K562 (cell line): ENCODE data around the gene ZFYVE28. TPM values are rescaled to one million over a fixed set of nuclear protein-coding genes. Genes with fewer than 3 reads are reported as not detected.

Experiments
- ATAC-seq: fragments of 200-7000 bp; cut with Tn5 transposase; 3 replicates; pipeline ENCODE4 v1.9.1; 2020; ENCODE audit warnings: moderate library complexity
- BruUV-seq: library from RNA; stranded (reverse); fragments of 400-500 nt; replicated peaks from 2 replicates; lab custom pipeline; 2021; lab: Mats Ljungman, UMichigan
- CTCF ChIA-PET: fragments of 300-600 bp; formaldehyde crosslinking; extraction: SDS; loops from one replicate; lab custom pipeline; 2021; ENCODE audit warnings: low intra/inter-chr PET ratio; lab: Yijun Ruan, JAX
- POLR2A ChIA-PET: fragments of 300-600, 350-650 bp; sonication (Branson Sonifier 250); formaldehyde crosslinking; extraction: SDS; loops from one replicate; lab custom pipeline; 2021; ENCODE audit warnings: antibody characterized with exemption, inconsistent platforms; lab: Yijun Ruan, JAX
- DNase-seq, 4 experiments: peaks; one replicate each; pipeline versions ENCODE4 v3.0.0 to v3.0.0-alpha.2; 2011 to 2018; ENCODE audit warnings: low spot score in 3 of 4, mixed read lengths in 3 of 4; ENCODE audit errors: extremely low read depth in 1 of 4
- FAIRE-seq: peaks from 2 replicates; lab custom pipeline; 2011; peaks lifted over from hg19 to GRCh38; lab: Jason Lieb, UNC
- H2AFZ ChIP-seq: 2 replicates; pipeline ENCODE4 v1.6.0; 2011; ENCODE audit warnings: low read depth, low read length, control low read depth, inconsistent platforms
- H3K27ac ChIP-seq: fragments of 200-600 bp; 3 replicates; pipeline ENCODE4 v1.8.0; 2011; ENCODE audit warnings: low read depth, mild to moderate bottlenecking, control low read depth, inconsistent platforms, low read length, moderate library complexity, mixed read lengths; ENCODE audit errors: extremely low read depth
- H3K27me3 ChIP-seq, 2 experiments: fragments of 300-600 bp in 1 of 2; 2 replicates in 1 of 2; 3 replicates in 1 of 2; pipeline versions ENCODE4 v1.6.0 to v1.8.0; 2011; ENCODE audit warnings: inconsistent platforms in 2 of 2, low read length in 2 of 2, mild to moderate bottlenecking in 1 of 2, mixed read lengths in 1 of 2, moderate library complexity in 1 of 2; ENCODE audit not compliant: control insufficient read depth in 2 of 2, insufficient read depth in 2 of 2
- H3K36me3 ChIP-seq: fragments of 300-600 bp; 3 replicates; pipeline ENCODE4 v1.8.0; 2011; ENCODE audit warnings: mild to moderate bottlenecking, low read length, inconsistent platforms; ENCODE audit not compliant: control insufficient read depth, insufficient read depth
- H3K4me1 ChIP-seq, 2 experiments: fragments of 200-600 bp in 1 of 2; replicated peaks in 1 of 2; 2 replicates in 1 of 2; 3 replicates in 1 of 2; pipeline versions ENCODE4 v1.5.1 to v1.8.0; 2011; ENCODE audit warnings: inconsistent platforms in 2 of 2, low read length in 2 of 2, mild to moderate bottlenecking in 1 of 2, mixed read lengths in 1 of 2, moderate library complexity in 1 of 2; ENCODE audit not compliant: control insufficient read depth in 2 of 2, insufficient read depth in 2 of 2
- H3K4me2 ChIP-seq: 2 replicates; pipeline ENCODE4 v1.6.1; 2011; ENCODE audit warnings: low read length, control low read depth, inconsistent platforms, mixed read lengths; ENCODE audit not compliant: insufficient read depth
- H3K4me3 ChIP-seq: fragments of 200-600 bp; sonication (generic), shearing (Covaris generic); 2 replicates; pipeline ENCODE4 v1.5.1; 2016; ENCODE audit warnings: control low read depth, inconsistent platforms
- H3K79me2 ChIP-seq: fragments of 200-600 bp; 3 replicates; pipeline ENCODE4 v1.8.0; 2011; ENCODE audit warnings: low read length, inconsistent platforms; ENCODE audit not compliant: control insufficient read depth, insufficient read depth
- H3K9ac ChIP-seq, 2 experiments: 2 replicates each; pipeline versions ENCODE4 v1.6.0 to v1.6.1; 2011; ENCODE audit warnings: low read depth in 2 of 2, low read length in 2 of 2, control low read depth in 1 of 2, inconsistent platforms in 1 of 2, mild to moderate bottlenecking in 1 of 2, mixed read lengths in 1 of 2; ENCODE audit not compliant: insufficient read depth in 1 of 2
- H3K9me1 ChIP-seq: one replicate; pipeline ENCODE4 v1.6.0; 2011; ENCODE audit warnings: inconsistent platforms, mild to moderate bottlenecking, low read length, moderate library complexity; ENCODE audit not compliant: control insufficient read depth, insufficient read depth
- H3K9me3 ChIP-seq: replicated peaks from 2 replicates; pipeline ENCODE4 v1.5.1; 2011; ENCODE audit warnings: low read depth, low read length, inconsistent platforms; ENCODE audit not compliant: control insufficient read depth, insufficient read depth
- H4K20me1 ChIP-seq: replicated peaks from 2 replicates; pipeline ENCODE4 v1.6.1; 2011; ENCODE audit warnings: low read length, inconsistent platforms, mixed read lengths; ENCODE audit not compliant: control insufficient read depth, insufficient read depth
- ARID2 ChIP-seq: fragments of 450-650 bp; IDR thresholded peaks from 2 replicates; pipeline ENCODE4 v1.6.1; 2017; ENCODE audit warnings: antibody characterized with exemption, mild to moderate bottlenecking
- BCL6 ChIP-seq: fragments of 250-450 bp; sonication (Bioruptor Pico); IDR thresholded peaks from 2 replicates; pipeline ENCODE4 v1.4.0; 2020
- CBX5 ChIP-seq: IDR thresholded peaks from 2 replicates; pipeline ENCODE4 v1.6.1; 2014; ENCODE audit warnings: low read depth, borderline replicate concordance
- CC2D1A ChIP-seq: fragments of 450-650 bp; IDR thresholded peaks from 2 replicates; pipeline ENCODE4 v1.6.1; 2017; ENCODE audit warnings: mild to moderate bottlenecking
- E2F3 ChIP-seq: fragments of 250-450 bp; sonication (Bioruptor Pico); IDR thresholded peaks from 2 replicates; pipeline ENCODE4 v1.4.0; 2020; ENCODE audit warnings: mild to moderate bottlenecking
- EP300 ChIP-seq: IDR thresholded peaks from 2 replicates; pipeline ENCODE4 v1.6.1; 2012; ENCODE audit warnings: low read length, improper control_type of control experiment
- ETV1 ChIP-seq: fragments of 450-650 bp; conservative IDR thresholded peaks from 2 replicates; pipeline ENCODE4 v1.6.1; 2016; ENCODE audit warnings: missing genetic modification characterization, control low read depth, low read depth, missing compliant biosample characterization
- GTF2E2 ChIP-seq: fragments of 200-800 bp; sonication (Bioruptor generic); IDR thresholded peaks from 2 replicates; pipeline ENCODE4 v1.6.1; 2016; ENCODE audit warnings: missing genetic modification characterization, missing compliant biosample characterization
- HES1 ChIP-seq: fragments of 450-650 bp; IDR thresholded peaks from 2 replicates; pipeline ENCODE4 v1.6.1; 2016; ENCODE audit warnings: low read depth, mild to moderate bottlenecking, moderate library complexity
- LEF1 ChIP-seq: fragments of 450-650 bp; IDR thresholded peaks from 2 replicates; pipeline ENCODE4 v1.6.1; 2016; ENCODE audit warnings: mild to moderate bottlenecking
- PATZ1 ChIP-seq: fragments of 250-450 bp; sonication (Bioruptor Pico); IDR thresholded peaks from 2 replicates; pipeline ENCODE4 v1.5.0; 2020; ENCODE audit warnings: mild to moderate bottlenecking, borderline replicate concordance
- POLR2A ChIP-seq: fragments of 450-650 bp; conservative IDR thresholded peaks from 2 replicates; pipeline ENCODE4 v1.6.1; 2016
- RFX7 ChIP-seq: fragments of 250-450 bp; sonication (Bioruptor Pico); IDR thresholded peaks from 2 replicates; pipeline ENCODE4 v1.5.1; 2021; ENCODE audit warnings: mild to moderate bottlenecking
- TEAD1 ChIP-seq, 2 experiments: fragments of 450-650 bp in 1 of 2; sonication (generic) in 1 of 2; formaldehyde crosslinking; IDR thresholded peaks; 2 replicates each; pipeline versions ENCODE4 v1.4.0 to v1.8.0; 2020 to 2022; ENCODE audit warnings: mild to moderate bottlenecking in 2 of 2, missing genetic modification reagents in 1 of 2
- THAP12 ChIP-seq: fragments of 250-450 bp; sonication (Bioruptor Pico); IDR thresholded peaks from 2 replicates; pipeline ENCODE4 v1.9.0; 2021; ENCODE audit warnings: mild to moderate bottlenecking, inconsistent platforms
- XRCC4 ChIP-seq: IDR thresholded peaks from one replicate; pipeline ENCODE4 v1.6.1; 2011; ENCODE audit not compliant: insufficient read depth, insufficient read length; ENCODE audit errors: extremely low read depth
- ZNF217 ChIP-seq: sonication (generic); formaldehyde crosslinking; IDR thresholded peaks from 2 replicates; pipeline ENCODE4 v1.8.0; 2022; ENCODE audit warnings: mild to moderate bottlenecking, missing genetic modification reagents
- ZNF282 ChIP-seq: sonication (generic); formaldehyde crosslinking; IDR thresholded peaks from 2 replicates; pipeline ENCODE4 v1.8.1; 2023; ENCODE audit warnings: missing genetic modification reagents
- ZNF384 ChIP-seq: IDR thresholded peaks from 2 replicates; pipeline ENCODE4 v1.6.1; 2012; ENCODE audit warnings: low read depth, low read length, improper control_type of control experiment
- ZNF395 ChIP-seq: fragments of 200-800 bp; sonication (Bioruptor generic); IDR thresholded peaks from 2 replicates; pipeline ENCODE4 v1.6.1; 2017; ENCODE audit warnings: missing genetic modification characterization, missing compliant biosample characterization
- WGBS: fragments of 100-300 bp; shearing (Covaris generic); methylation state at CpG from one replicate; pipeline ENCODE4 v1.1.6; 2016; ENCODE audit warnings: low coverage, mixed read lengths; ENCODE audit not compliant: insufficient coverage; ENCODE audit errors: missing lambda C conversion rate; 5-methylcytosine and 5-hydroxymethylcytosine counted together
- in situ Hi-C: fragments of 300-500 bp; cut with MboI; formaldehyde crosslinking; loops from 4 replicates; pipeline ENCODE4 v1.15.0; 2018; ENCODE audit warnings: inconsistent platforms, mixed read lengths
- intact Hi-C: fragments of 100-400 bp; cut with micrococcal nuclease; formaldehyde crosslinking; loops from 2 replicates; pipeline ENCODE4 v1.14.2; 2022
- polyA plus RNA-seq, 8 experiments: library from polyadenylated mRNA; depleted of rRNA in 4 of 8; stranded (reverse) in 5 of 8; unstranded in 3 of 8; fragments of >200 nt; fragmentation: Nextera tagmentation in 2 of 8; fragmentation: Illumina TruSeq in 1 of 8; extraction: Ambion mirVana in 2 of 8; extraction: Trizol in 1 of 8; gene quantifications; 2 replicates each; pipeline versions ENCODE4 v1.2.1 to v1.2.3, GENCODE V29; 2011 to 2014; ENCODE audit warnings: inconsistent platforms in 1 of 8, missing spikeins in 1 of 8
- total RNA-seq, 7 experiments: library from RNA; depleted of rRNA in 6 of 7; stranded (reverse); fragments of >200 nt in 6 of 7; fragmentation: Illumina TruSeq in 2 of 7; extraction: Trizol in 2 of 7; gene quantifications; 2 replicates each; pipeline versions ENCODE4 v1.2.1 to v1.2.3, GENCODE V29; 2011 to 2021; ENCODE audit warnings: low replicate concordance in 1 of 7

ZFYVE28 gene
- total and polyA plus RNA-seq, 9 of the 15 experiments (the other 6 are each of a cell fraction or from before 2014, with no cell fraction given), result 1.3 to 24.8 (median 8.9) TPM

- in situ Hi-C loops, result no loop called here
- POLR2A ChIA-PET, result no interaction called here
- TF ChIP-seq LEF1, result no peak
- no peak for TF ChIP-seq THAP12
- no peak for TF ChIP-seq POLR2A
- no peak for TF ChIP-seq ETV1 (tag)
- no peak for TF ChIP-seq ZNF282
- no peak for TF ChIP-seq GTF2E2 (tag)
- TF ChIP-seq HES1, result no peak
- no peak for TF ChIP-seq E2F3
- TF ChIP-seq RFX7 (CRISPR knock-in tag), result no peak
- no peak for TF ChIP-seq ZNF384
- TF ChIP-seq TEAD1 (CRISPR knock-in tag; IDR thresholded peaks at IDR 0.05), result no peak
- no peak for TF ChIP-seq CC2D1A
- TF ChIP-seq ZNF395 (CRISPR knock-in tag), result no peak
- TF ChIP-seq ARID2, result no peak
- no peak for TF ChIP-seq CBX5
- TF ChIP-seq BCL6 (CRISPR knock-in tag), result no peak
- TF ChIP-seq ZNF217, result no peak
- TF ChIP-seq EP300, result no peak
- TF ChIP-seq PATZ1, result no peak
- no peak for TF ChIP-seq XRCC4
- TF ChIP-seq, all 486 proteins: peak for 0
- no peaks in the 10 kb centered on the region for H4K20me1 ChIP-seq
- H3K4me2 ChIP-seq, result no peak overlapping the region
- no peaks in the 10 kb centered on the region for H3K9me3 ChIP-seq
- no peaks in the 10 kb centered on the region for H3K9me1 ChIP-seq
- no peaks in the 10 kb centered on the region for H3K79me2 ChIP-seq
- H3K27ac ChIP-seq, result no peak overlapping the region
- WGBS, result 84% methylated on average over 5 of the region's 10 CpGs
- DNase-seq (no peak), FAIRE-seq (no peak), ATAC-seq (no peak)
- BruUV-seq, result no TSS peak
- H3K9ac ChIP-seq, result peak overlapping the region in 1 of 2 experiments; percentile 50; a peak in 1 of 4 replicates
- no peaks in the 10 kb centered on the region for H3K36me3 ChIP-seq
- no peak overlapping the region for H3K4me3 ChIP-seq
- peaks cover 13 to 56% of the 10 kb centered on the region in 2 experiments for H3K4me1 ChIP-seq
- H3K27me3 ChIP-seq, result no peaks in the 10 kb centered on the region; a peak in 1 of 5 replicates
- intact Hi-C loops, result no loop called here
- CTCF ChIA-PET, result no interaction called here
- H2AFZ ChIP-seq, result no peak overlapping the region
Measured at GRCh38 chr4:2423695-2424094, 5.2 kb upstream of the ZFYVE28 start.
